RWPE2 (cell line): ENCODE measurements around the gene MIGA1.

Experiments
- ATAC-seq: fragments of 200-7000 bp; cut with Tn5 transposase; 3 replicates; pipeline ENCODE4 v1.9.1; 2021; ENCODE audit warnings: low read depth
- DNase-seq: peaks from one replicate; pipeline ENCODE4 v3.0.0-alpha.2; 2020; ENCODE audit warnings: low spot score
- H3K27ac ChIP-seq: fragments of 450-650 bp; 2 replicates; pipeline ENCODE4 v1.5.1; 2017; ENCODE audit warnings: mild to moderate bottlenecking; ENCODE audit not compliant: poor library complexity, severe bottlenecking
- H3K27me3 ChIP-seq: fragments of 250-450 bp; sonication (Bioruptor Pico); 2 replicates; pipeline ENCODE4 v1.5.1; 2021; ENCODE audit warnings: mild to moderate bottlenecking, moderate library complexity; ENCODE audit not compliant: insufficient read depth, poor library complexity, severe bottlenecking
- H3K36me3 ChIP-seq: fragments of 250-450 bp; sonication (Bioruptor Pico); 2 replicates; pipeline ENCODE4 v1.5.1; 2020; ENCODE audit warnings: low read depth, mild to moderate bottlenecking, moderate library complexity
- H3K4me1 ChIP-seq: fragments of 250-450 bp; sonication (Bioruptor Pico); 2 replicates; pipeline ENCODE4 v1.5.1; 2021; ENCODE audit warnings: mild to moderate bottlenecking, moderate library complexity; ENCODE audit not compliant: insufficient read depth, poor library complexity, severe bottlenecking
- H3K4me3 ChIP-seq: fragments of 250-450 bp; sonication (Bioruptor Pico); 2 replicates; pipeline ENCODE4 v1.5.1; 2021; ENCODE audit warnings: mild to moderate bottlenecking, moderate library complexity; ENCODE audit not compliant: severe bottlenecking
- H3K9me3 ChIP-seq: fragments of 250-450 bp; sonication (Bioruptor Pico); 2 replicates; pipeline ENCODE4 v1.5.1; 2021; ENCODE audit warnings: mild to moderate bottlenecking, moderate library complexity; ENCODE audit not compliant: severe bottlenecking
- TF ChIP-seq, protein P1 (sequence below): fragments of 450-650 bp; IDR thresholded peaks from one replicate; pipeline ENCODE4 v1.5.1; 2017; ENCODE audit warnings: mild to moderate bottlenecking, moderate library complexity; ENCODE audit not compliant: poor library complexity, severe bottlenecking

The MIGA1 gene

DNA sequence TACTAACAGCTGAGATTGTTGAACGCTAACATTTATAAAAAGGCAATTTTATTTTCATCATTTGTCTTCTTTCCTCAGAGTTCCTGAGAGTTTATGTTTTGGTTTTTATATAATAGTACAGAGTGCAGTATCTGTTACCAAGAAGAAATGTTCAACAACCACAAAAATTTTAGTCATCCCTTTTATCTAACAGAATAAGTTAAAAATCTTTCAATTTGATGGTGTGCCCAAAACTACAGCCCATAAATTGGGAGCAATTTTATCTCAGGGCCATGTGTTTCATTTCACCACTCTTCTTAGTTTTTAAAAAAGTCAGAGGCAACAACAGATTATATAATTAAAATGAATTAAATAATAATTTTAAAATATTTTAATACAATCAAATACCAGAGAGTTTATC, 146.1 kb downstream of the MIGA1 start:
- Histone ChIP-seq H3K27me3 (no peaks in the 10 kb centered on the region), H3K9me3 (no peaks in the 10 kb centered on the region), H3K4me1 (no peaks in the 10 kb centered on the region), H3K4me3 (no peak overlapping the region), H3K36me3 (no peaks in the 10 kb centered on the region), H3K27ac (no peak overlapping the region)
- ATAC-seq (no peak), DNase-seq (no peak)
- TF ChIP-seq, protein P1, sequence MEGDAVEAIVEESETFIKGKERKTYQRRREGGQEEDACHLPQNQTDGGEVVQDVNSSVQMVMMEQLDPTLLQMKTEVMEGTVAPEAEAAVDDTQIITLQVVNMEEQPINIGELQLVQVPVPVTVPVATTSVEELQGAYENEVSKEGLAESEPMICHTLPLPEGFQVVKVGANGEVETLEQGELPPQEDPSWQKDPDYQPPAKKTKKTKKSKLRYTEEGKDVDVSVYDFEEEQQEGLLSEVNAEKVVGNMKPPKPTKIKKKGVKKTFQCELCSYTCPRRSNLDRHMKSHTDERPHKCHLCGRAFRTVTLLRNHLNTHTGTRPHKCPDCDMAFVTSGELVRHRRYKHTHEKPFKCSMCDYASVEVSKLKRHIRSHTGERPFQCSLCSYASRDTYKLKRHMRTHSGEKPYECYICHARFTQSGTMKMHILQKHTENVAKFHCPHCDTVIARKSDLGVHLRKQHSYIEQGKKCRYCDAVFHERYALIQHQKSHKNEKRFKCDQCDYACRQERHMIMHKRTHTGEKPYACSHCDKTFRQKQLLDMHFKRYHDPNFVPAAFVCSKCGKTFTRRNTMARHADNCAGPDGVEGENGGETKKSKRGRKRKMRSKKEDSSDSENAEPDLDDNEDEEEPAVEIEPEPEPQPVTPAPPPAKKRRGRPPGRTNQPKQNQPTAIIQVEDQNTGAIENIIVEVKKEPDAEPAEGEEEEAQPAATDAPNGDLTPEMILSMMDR: no peak

- no peak overlapping the region for H3K4me3 ChIP-seq
- H3K27me3 ChIP-seq: no peaks in the 10 kb centered on the region
- H3K4me1 ChIP-seq: no peaks in the 10 kb centered on the region
- no peaks in the 10 kb centered on the region for H3K9me3 ChIP-seq
- H3K36me3 ChIP-seq: no peaks in the 10 kb centered on the region
- no peak overlapping the region for H3K27ac ChIP-seq
- TF ChIP-seq, protein P1: no peak
- ATAC-seq (no peak), DNase-seq (no peak)
Measured at GRCh38 chr1:77925956-77926355, 146.5 kb downstream of the MIGA1 start.

DNA sequence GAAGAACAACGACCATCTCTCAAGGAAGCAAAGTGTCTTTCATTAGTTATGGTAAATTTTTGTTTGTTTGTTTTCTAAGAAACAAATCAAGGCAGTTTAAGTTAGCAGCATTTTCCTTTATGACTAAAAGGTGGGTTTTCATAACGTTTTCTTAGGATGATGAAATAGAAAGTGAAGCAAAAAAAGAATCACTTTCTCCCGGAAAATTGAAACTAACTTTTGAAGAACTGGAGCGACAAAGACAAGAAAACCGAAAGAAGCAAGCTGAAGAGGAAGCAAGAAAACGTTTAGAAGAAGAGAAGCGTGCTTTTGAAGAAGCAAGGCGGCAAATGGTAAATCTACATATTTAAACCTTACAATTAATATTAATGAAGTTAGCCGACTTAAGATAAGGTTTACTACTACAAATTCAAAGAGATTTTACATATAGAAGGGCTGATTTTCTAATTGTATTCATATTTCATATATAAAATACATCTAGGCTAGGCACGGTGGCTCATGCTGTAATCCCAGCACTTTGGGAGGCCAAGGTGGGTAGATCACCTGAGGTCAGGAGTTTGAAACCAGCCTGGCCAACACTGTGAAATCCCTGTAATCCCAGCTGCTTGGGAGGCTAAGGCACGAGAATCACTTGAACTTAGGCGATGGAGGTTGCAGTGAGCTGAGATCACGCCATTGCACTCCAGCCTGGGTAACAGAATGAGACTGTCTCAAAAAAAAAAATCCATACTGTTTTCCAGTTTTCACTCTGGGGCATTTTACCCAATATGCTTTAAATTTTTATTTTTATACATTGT, 147.3 kb downstream of the MIGA1 start:
- no peaks in the 10 kb centered on the region for H3K36me3 ChIP-seq
- no peaks in the 10 kb centered on the region for H3K4me1 ChIP-seq
- DNase-seq (no peak), ATAC-seq (no peak)
- H3K27ac ChIP-seq: no peak overlapping the region
- TF ChIP-seq, protein P1: no peak
- H3K4me3 ChIP-seq: no peak overlapping the region
- no peaks in the 10 kb centered on the region for H3K27me3 ChIP-seq
- H3K9me3 ChIP-seq: no peaks in the 10 kb centered on the region

DNA sequence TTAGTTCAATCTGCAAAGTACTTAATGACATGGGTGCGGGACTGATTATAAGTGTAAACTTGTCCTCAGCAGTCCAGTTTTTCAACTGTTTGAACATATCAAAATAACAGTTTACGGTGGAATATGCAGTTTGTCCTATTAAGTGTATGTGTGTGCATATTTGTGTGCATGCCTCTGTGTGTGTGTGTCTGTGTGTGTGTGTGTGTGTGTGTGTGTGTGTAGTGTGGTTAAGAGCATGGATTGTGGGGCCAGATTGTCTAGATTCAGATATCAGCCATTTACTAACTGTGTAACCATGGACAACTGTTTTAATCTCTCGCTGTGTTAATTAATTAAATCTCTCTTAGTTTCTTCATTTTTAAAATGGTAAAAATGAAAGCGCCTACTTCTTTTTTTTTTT, 148.0 kb downstream of the MIGA1 start:
- DNase-seq (no peak), ATAC-seq (no peak)
- H3K27ac ChIP-seq: no peak overlapping the region
- TF ChIP-seq, protein P1: no peak
- H3K4me3 ChIP-seq: no peak overlapping the region
- no peaks in the 10 kb centered on the region for H3K4me1 ChIP-seq
- H3K27me3 ChIP-seq: no peaks in the 10 kb centered on the region
- H3K36me3 ChIP-seq: no peaks in the 10 kb centered on the region
- H3K9me3 ChIP-seq: no peaks in the 10 kb centered on the region
